HG03469 (cell line): ENCODE results near the gene UBAP2.
"Not testable (repeated sequence)": the region's sequence is repeated elsewhere in the genome, so short reads cannot be mapped to it uniquely, and the experiment has no call there.

Experiments used
- ATAC-seq: cut with Tn5 transposase; IDR thresholded peaks from one replicate; pipeline ENCODE4 v1.9.1; 2021; ENCODE audit warnings: mild to moderate bottlenecking, moderate library complexity, moderate number of reproducible peaks; ENCODE audit not compliant: unreplicated experiment

The UBAP2 gene

DNA sequence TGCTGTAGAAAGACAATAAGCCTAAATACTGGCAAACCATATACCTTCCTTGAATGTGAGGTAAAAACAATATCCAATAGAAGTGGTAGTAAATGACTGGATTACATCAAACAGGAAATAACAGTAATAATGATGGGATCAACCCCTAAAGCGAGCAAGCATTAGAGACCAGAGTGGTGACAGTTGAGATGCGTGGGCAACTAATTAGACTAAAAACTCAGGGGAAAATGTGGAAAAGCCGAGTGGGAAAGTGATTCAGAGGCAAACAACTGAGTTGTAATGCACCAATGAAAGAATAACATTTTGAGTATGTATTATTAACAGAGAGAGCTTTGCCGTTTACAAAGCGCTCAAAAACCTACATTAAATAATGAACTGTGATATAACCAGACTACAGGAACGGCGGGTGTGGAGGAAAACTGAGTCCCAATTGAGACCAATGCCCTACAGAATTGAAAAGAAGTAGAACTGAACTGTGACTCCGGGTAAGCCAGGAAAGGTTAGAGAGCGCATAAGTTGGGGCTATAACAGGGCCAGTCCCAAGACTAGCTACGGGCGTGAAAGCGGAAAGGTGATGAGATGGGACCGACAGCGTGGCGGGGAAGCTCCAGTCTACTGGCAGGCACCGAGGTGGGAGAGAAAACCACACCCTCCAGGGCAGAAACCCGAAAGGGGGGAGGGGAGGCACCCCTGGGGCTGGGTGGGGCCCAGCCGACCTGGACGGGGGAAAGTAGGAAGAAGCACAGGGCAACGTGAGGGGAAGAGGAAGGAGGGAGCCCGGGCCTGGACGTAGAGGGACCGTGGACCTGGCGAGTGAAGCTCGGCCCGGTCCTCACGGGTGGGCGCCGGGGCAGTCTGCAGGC is 592 bp downstream of the UBAP2 start:
- ATAC-seq = peak; percentile 14

DNA sequence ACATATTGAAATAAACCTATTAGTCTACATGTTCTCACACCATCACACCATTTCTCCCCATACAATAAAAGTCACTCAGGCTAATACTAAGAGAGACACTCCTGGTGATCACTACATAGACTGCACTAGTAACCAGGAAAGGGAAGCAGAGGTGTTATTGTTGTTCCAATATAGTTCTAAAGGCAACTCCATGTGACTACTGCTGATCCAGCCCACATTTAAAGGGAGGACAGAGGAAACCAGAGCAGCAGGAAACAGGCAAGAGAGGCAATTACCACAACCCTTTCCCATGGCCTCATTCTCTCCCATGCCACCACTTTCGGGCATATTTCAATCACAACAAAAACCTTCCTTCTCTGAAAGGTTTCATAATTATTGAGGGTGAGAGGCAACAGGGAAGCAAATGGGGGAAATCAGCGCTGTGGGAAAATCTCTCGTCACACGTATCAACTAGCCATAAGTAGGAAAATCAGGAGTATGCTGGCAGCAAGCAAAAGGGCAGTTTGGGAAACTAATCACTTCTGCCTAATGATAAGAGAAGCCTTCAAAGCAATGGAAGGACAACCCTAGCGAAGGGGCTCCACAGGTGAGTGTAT is 1.8 kb downstream of the UBAP2 start:
- no peak for ATAC-seq

GRCh38 chr9:34045903-34046302 is 2.8 kb downstream of the UBAP2 start:
- no peak for ATAC-seq

DNA sequence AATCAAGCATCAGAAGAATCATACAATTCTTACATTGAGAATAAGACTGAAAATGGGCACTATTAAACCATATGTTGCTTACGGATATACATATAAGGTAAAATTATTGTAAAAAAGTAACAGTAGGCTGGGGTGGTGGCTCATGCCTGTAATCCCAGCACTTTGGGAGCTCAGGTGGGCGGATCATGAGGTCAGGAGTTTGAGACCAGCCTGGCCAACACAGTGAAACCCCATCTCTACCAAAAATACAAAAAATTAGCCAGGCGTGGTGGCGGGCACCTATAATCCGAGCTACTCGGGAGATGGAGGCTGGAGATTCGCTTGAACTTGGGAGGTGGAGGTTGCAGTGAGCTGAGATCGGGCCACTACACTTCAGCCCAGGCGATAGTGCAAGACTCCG is 6.6 kb downstream of the UBAP2 start:
- not testable (repeated sequence) for ATAC-seq

GRCh38 chr9:34038851-34039250 is 9.8 kb downstream of the UBAP2 start:
- not testable (repeated sequence) for ATAC-seq

- no peak for ATAC-seq
Measured at GRCh38 chr9:34037626-34038025, 11.1 kb downstream of the UBAP2 start.

DNA sequence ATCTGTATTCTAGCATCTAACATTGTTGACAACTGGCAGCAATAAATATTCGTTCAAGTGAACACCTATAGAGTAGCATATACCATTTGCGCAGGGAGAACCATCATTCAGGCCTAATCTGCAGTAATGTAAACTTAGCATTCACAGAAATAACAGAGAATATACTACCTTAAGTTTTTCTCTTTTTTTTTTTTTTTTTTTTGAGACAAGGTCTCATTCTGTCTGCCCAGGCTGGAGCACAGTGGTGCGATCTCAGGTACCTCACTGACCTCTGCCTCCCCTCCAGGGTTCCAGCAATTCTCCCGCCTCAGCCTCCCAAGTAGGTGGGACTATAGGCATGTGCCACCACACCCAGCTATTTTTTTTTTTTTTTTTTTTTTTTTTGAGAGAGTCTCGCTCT is 12.1 kb downstream of the UBAP2 start:
- ATAC-seq = no peak

GRCh38 chr9:34035656-34036055 is 13.0 kb downstream of the UBAP2 start:
- ATAC-seq = no peak

GRCh38 chr9:34034698-34035065 is 14.0 kb downstream of the UBAP2 start:
- no peak for ATAC-seq

DNA sequence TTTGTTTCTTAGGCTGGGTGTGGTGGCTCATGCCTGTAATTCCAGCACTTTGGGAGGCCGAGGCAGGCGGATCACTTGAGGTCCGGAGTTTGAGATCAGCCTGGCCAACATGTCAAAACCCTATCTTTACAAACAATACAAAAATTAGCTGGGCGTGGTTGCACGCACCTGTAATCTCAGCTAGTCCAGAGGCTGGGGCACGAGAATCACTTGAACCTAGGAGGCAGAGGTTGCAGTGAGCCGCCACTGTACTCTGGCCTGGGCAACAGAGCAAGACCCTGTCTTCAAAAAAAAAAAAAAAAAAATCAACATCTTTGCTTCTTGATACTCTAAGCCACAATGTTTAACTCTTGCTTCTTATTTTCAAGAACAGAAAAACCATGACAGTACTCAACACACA is 16.1 kb downstream of the UBAP2 start:
- no peak for ATAC-seq

GRCh38 chr9:34027845-34028574 is 20.7 kb downstream of the UBAP2 start:
- no peak for ATAC-seq

DNA sequence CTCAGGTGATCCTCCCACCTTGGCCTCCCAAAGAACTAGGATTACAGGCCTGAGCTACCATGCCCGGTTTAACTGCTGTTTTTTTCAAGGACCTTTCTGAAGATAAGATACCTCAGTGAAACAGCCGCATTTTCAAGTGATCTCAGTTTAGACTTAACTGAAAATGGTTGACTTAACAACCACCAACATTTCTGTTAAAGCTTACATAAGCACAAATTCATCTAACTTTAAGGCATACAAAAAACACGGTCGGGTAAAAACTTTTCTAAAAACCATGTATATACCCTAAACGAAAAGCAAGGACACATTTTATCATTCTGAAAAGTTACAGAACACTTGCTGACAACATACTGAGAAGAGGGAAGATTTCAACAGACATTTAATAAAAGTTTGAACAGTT is 22.9 kb downstream of the UBAP2 start:
- no peak for ATAC-seq

- ATAC-seq = no peak
Measured at GRCh38 chr9:34025062-34025461, 23.6 kb downstream of the UBAP2 start.

GRCh38 chr9:34024476-34024875 is 24.2 kb downstream of the UBAP2 start:
- ATAC-seq = not testable (repeated sequence)

DNA sequence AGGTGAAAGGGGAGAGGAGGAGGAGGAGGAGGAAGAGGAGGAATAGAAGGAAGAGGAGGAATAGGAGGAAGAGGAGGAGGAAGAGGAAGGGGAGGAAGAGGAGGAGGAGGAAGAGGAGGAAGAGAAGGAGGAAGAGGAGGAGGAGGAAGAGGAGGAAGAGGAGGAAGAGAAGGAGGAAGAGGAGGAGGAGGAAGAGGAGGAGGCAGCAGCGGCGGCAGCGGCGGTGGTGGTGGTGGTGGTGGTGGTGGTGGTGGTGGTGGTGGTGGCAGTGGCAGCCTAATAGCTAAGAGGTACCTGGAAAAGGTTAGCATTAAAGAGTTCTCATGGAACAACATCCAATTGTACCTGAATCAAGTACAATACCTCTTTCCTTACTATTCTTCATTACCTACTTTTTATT is 32.5 kb downstream of the UBAP2 start:
- ATAC-seq = no peak

DNA sequence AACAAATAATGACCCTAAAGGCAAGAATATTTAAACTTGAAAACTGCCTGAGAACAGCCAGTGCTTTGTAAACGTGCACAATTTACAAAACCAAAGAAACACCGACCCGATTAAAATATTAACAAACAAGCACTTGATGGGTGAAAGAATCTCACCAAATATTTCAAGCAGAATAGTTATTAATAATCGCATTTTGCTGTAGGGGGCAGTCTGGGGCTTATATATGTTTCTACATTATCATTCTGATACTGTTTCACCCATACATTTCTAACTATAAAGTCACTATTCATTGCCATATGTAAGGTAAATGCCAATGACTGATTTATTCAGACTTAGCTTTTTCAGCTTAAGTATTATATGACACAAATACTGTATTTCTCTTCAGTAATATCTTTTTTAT is 37.7 kb downstream of the UBAP2 start:
- no peak for ATAC-seq

DNA sequence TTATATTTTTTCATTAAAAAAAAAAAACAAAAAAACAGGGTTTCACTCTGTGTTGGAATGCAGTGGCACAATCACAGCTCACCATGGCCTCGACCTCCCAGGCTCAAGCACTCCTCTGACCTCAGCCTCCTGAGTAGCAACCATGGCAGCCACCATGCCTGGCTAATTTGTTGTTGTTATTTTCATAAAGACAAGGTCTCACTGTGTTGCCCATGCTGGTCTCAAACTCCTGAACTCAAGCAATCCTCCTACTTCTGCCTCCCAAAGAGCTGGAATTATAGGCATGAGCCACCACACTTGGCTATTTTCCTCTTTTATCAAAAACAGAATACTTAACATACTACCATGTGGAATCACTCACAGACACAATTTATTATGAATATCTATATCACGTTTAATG is 46.7 kb downstream of the UBAP2 start:
- ATAC-seq = no peak

DNA sequence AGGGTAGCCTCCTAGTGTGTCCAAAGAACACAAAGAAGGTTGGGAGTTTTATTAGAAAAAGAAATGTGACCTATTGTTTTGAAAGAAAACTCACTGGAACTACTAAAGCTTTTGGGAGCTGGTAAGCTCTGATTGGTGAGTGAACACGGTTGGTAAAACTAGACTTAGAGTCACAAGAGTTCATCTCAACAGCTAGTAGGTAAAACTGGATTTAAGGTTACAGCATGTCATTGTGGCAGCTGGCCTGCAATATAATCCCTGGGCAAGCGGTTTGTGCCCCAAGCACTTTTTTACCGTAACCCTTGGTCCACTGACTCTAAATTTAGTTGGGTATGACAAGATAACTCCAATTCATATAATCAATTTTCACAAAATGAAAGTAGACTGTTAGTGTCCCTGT is 47.4 kb downstream of the UBAP2 start:
- ATAC-seq = no peak

DNA sequence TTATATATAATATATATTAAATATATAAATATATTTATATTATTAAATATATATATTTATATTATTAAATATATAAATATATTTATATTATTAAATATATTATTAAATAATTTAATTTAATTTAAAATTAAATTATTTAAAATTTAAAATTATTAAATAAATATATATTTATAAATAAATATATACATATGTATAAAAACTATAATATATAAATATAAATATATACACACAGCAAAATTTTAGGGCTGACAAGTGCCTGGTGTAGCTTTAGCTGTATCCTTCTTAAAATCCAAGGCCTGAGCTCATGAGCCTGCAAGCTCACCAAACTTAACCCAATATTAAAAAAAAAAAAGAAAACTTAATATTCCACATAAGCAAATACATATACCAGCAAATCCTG is 53.2 kb downstream of the UBAP2 start:
- no peak for ATAC-seq

DNA sequence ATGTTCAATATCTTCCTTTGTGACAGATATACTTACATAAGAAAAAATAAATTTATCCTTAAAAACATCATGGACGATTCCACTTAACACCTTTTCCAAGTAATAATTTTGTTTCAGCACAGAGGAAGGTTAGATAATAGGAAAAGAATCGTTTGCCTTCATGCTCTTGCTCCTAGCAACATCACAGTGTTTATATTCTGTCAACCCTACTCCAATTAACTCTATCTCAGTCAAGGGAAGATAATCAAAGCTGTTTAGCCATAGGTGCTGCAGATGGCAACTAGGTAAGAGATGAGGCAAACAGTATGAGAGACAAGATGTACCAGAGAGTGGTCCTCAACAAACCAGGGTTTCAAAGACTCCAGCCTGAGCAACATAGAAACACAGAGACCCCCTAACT is 55.6 kb downstream of the UBAP2 start:
- no peak for ATAC-seq

DNA sequence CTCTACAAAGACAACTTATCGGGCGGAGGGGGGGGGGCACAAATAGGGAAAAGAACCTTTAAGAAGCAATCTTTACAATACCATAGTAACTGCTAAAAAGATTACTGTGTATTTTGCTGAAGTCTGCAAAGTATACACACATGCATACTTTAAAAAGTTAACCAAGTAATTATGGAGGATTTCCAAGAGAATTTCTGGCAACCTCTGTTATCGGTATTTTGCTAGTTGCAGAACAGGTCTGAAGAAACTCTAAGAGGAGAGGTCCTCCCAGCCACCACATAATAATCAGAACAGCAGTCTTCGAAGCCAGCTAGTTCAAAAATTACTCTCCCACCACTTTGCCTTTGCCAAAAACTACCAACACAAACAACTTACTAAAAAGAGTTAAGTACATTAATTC is 56.1 kb downstream of the UBAP2 start:
- no peak for ATAC-seq
